NB4 (cell line): Measurements from ENCODE around the gene RGS5.

Experiments
- CTCF ChIP-seq: IDR thresholded peaks from one replicate; pipeline ENCODE4 v1.5.1; 2012; ENCODE audit warnings: low read depth, low read length
- POLR2A ChIP-seq: IDR thresholded peaks from 2 replicates; pipeline ENCODE4 v1.6.1; 2011; ENCODE audit warnings: mild to moderate bottlenecking; ENCODE audit not compliant: insufficient read length; ENCODE audit errors: extremely low read depth

GRCh38 chr1:163195728-163196448 is 6.8 kb downstream of the RGS5 start:
- TF ChIP-seq CTCF: no peak
- no peak for TF ChIP-seq POLR2A
